Panc1 (cell line): Measurements from ENCODE around the gene HES2. TPM values are rescaled to one million over a fixed set of nuclear protein-coding genes. Genes with fewer than 3 reads are reported as not detected.
A peak's percentile ranks its signal among the peaks of the same experiment; 100 is the strongest.
"Not testable (repeated sequence)": the region's sequence is repeated elsewhere in the genome, so short reads cannot be mapped to it uniquely, and the experiment has no call there.

Experiments used
- ATAC-seq: fragments of 200-7000 bp; cut with Tn5 transposase; 2 replicates; pipeline ENCODE4 v1.9.1; 2020; ENCODE audit warnings: mild to moderate bottlenecking, moderate library complexity
- BruUV-seq: library from RNA; stranded (reverse); fragments of 400-500 nt; replicated peaks from 2 replicates; lab custom pipeline; 2021; lab: Mats Ljungman, UMichigan
- CTCF ChIA-PET: fragments of 300-600 bp; sonication (Branson Sonifier 250); formaldehyde crosslinking; loops from one replicate; lab custom pipeline; 2022; ENCODE audit warnings: antibody characterized with exemption; lab: Charles Lee
- POLR2A ChIA-PET: fragments of 300-600 bp; sonication (Branson Sonifier 250); formaldehyde crosslinking; loops from one replicate; lab custom pipeline; 2022; ENCODE audit warnings: antibody characterized with exemption; lab: Charles Lee
- DNase-seq: peaks from one replicate; pipeline ENCODE4 v3.0.0-alpha.2; 2010; ENCODE audit warnings: low read depth, low spot score
- H3K27ac ChIP-seq: 2 replicates; pipeline ENCODE4 v1.5.1; 2011; ENCODE audit warnings: mild to moderate bottlenecking, low read length, inconsistent platforms
- H3K27me3 ChIP-seq: fragments of 200-500 bp; sonication (Bioruptor generic); 2 replicates; pipeline ENCODE4 v1.6.0; 2014; ENCODE audit warnings: low read length, inconsistent platforms; ENCODE audit not compliant: control insufficient read depth, insufficient read depth
- H3K36me3 ChIP-seq: fragments of 200-500 bp; sonication (Bioruptor generic); 2 replicates; pipeline ENCODE4 v1.5.1; 2014; ENCODE audit warnings: inconsistent platforms, mild to moderate bottlenecking, low read length, moderate library complexity; ENCODE audit not compliant: control insufficient read depth, insufficient read depth
- H3K4me1 ChIP-seq: 2 replicates; pipeline ENCODE4 v1.5.1; 2011; ENCODE audit warnings: inconsistent platforms, mild to moderate bottlenecking, low read length, moderate library complexity; ENCODE audit not compliant: control insufficient read depth, insufficient read depth
- H3K4me3 ChIP-seq, 2 experiments: 2 replicates each; pipeline ENCODE4 v1.5.1; 2011 to 2012; ENCODE audit warnings: low read depth in 2 of 2, low read length in 2 of 2, mild to moderate bottlenecking in 2 of 2, inconsistent platforms in 1 of 2, moderate library complexity in 1 of 2
- H3K9me3 ChIP-seq: fragments of 200-500 bp; sonication (Bioruptor generic); 2 replicates; pipeline ENCODE4 v1.5.1; 2014; ENCODE audit warnings: low read depth, mild to moderate bottlenecking, inconsistent platforms, low read length, moderate library complexity; ENCODE audit not compliant: control insufficient read depth, insufficient read depth
- CTCF ChIP-seq: fragments of 450-650 bp; IDR thresholded peaks from 2 replicates; pipeline ENCODE4 v1.5.1; 2017; ENCODE audit warnings: mild to moderate bottlenecking
- POLR2AphosphoS5 ChIP-seq: IDR thresholded peaks from 2 replicates; pipeline ENCODE4 v1.6.1; 2012; ENCODE audit warnings: mild to moderate bottlenecking, low read depth, low read length, moderate library complexity
- REST ChIP-seq, 2 experiments: IDR thresholded peaks; 2 replicates each; pipeline ENCODE4 v1.6.1; 2011 to 2012; ENCODE audit warnings: low read depth in 2 of 2, control low read depth in 1 of 2, low read length in 1 of 2, mild to moderate bottlenecking in 1 of 2, moderate library complexity in 1 of 2; ENCODE audit not compliant: insufficient read depth in 1 of 2
- SIN3A ChIP-seq: IDR thresholded peaks from 2 replicates; pipeline ENCODE4 v1.6.1; 2012; ENCODE audit warnings: low read depth, mild to moderate bottlenecking, low read length, moderate library complexity, borderline replicate concordance; ENCODE audit not compliant: insufficient read depth
- TCF7L2 ChIP-seq: IDR thresholded peaks from 2 replicates; pipeline ENCODE4 v1.6.1; 2011; ENCODE audit warnings: mild to moderate bottlenecking, low read depth, low read length, inconsistent platforms
- in situ Hi-C: cut with HindIII; loops from 2 replicates; pipeline ENCODE4 v1.10.0; 2016; ENCODE audit warnings: low sequenced_read_pairs, low pct_unique_long_range_greater_than_20kb
- intact Hi-C: fragments of 100-400 bp; cut with micrococcal nuclease; formaldehyde crosslinking; loops from one replicate; pipeline ENCODE4 v1.10.0; 2022; ENCODE audit not compliant: unreplicated experiment
- total RNA-seq: library from RNA; stranded (reverse); gene quantifications from one replicate; pipeline ENCODE4 v1.2.1, GENCODE V29; 2021; ENCODE audit not compliant: unreplicated experiment

Gene HES2
- total RNA-seq, 1 experiment from 2014 or later: 11.1 TPM

- intact Hi-C loops, H3K4me3 ChIP-seq, H3K36me3 ChIP-seq, H3K27ac ChIP-seq, in situ Hi-C loops, DNase-seq, H3K4me1 ChIP-seq, H3K27me3 ChIP-seq, ATAC-seq, POLR2A ChIA-PET, H3K9me3 ChIP-seq: not testable (repeated sequence)
- BruUV-seq: TSS peak; percentile 74
- CTCF ChIA-PET: interaction anchor here (0.6 to 0.7 kb wide), 4 partner anchors 16 to 29 kb away, joined by 3 to 11 read pairs (median 6); no protein-coding TSS in a partner anchor
These were observed 47.5 kb downstream of the HES2 start for GRCh38 chr1:6372236-6372635.

GRCh38 chr1:6370006-6370405, 49.7 kb downstream of the HES2 start:
- Histone ChIP-seq H3K9me3 (no peaks in the 10 kb centered on the region), H3K4me1 (0 out of 2 replicates have a peak, but pooled peaks cover 3% of the 10 kb centered on the region), H3K27ac (no peak overlapping the region), H3K36me3 (no peaks in the 10 kb centered on the region), H3K27me3 (no peaks in the 10 kb centered on the region), H3K4me3 (no peak overlapping the region)
- in situ Hi-C loops: no loop called here
- no TSS peak for BruUV-seq
- ChIA-PET POLR2A (no interaction called here), CTCF (no interaction called here)
- intact Hi-C loops: no loop called here
- TF ChIP-seq REST (IDR thresholded peaks at IDR 0.05; ENCODE audit: insufficient read depth in 1 of 2, low read depth in 2 of 2, low read length in 1 of 2) (no peak), CTCF (no peak), POLR2AphosphoS5 (no peak), SIN3A (no peak), TCF7L2 (no peak)
- no peak for DNase-seq
- ATAC-seq: no peak

GRCh38 chr1:6367381-6368012, 52.2 kb downstream of the HES2 start:
- in situ Hi-C loops: no loop called here
- CTCF ChIA-PET: interaction anchor here (0.6 kb wide), 1 partner anchor 91 kb away, joined by 12 read pairs; no protein-coding TSS in a partner anchor
- TF ChIP-seq POLR2AphosphoS5 (no peak), TCF7L2 (no peak), SIN3A (no peak), CTCF (no peak), REST (IDR thresholded peaks at IDR 0.05; ENCODE audit: insufficient read depth in 1 of 2, low read depth in 2 of 2, low read length in 1 of 2) (no peak)
- Histone ChIP-seq H3K4me3 (no peak overlapping the region), H3K27me3 (no peaks in the 10 kb centered on the region), H3K36me3 (no peaks in the 10 kb centered on the region), H3K27ac (no peak overlapping the region), H3K9me3 (no peaks in the 10 kb centered on the region), H3K4me1 (peaks cover 11% of the 10 kb centered on the region; the same call in 1 of the 2 replicates)
- no peak for DNase-seq
- intact Hi-C loops: no loop called here
- ATAC-seq: no peak
- no TSS peak for BruUV-seq
- POLR2A ChIA-PET: interaction anchor here (0.6 kb wide), 1 partner anchor 26 kb away, joined by 3 read pairs; the partner anchor contains the start of gene ACOT7
